ENCODE measurements around the gene TAB2. TPM values are rescaled to one million over a fixed set of nuclear protein-coding genes. Genes with fewer than 3 reads are reported as not detected.

The TAB2 gene
- polyA plus RNA-seq, 1 experiment = 23.9 TPM

DNA sequence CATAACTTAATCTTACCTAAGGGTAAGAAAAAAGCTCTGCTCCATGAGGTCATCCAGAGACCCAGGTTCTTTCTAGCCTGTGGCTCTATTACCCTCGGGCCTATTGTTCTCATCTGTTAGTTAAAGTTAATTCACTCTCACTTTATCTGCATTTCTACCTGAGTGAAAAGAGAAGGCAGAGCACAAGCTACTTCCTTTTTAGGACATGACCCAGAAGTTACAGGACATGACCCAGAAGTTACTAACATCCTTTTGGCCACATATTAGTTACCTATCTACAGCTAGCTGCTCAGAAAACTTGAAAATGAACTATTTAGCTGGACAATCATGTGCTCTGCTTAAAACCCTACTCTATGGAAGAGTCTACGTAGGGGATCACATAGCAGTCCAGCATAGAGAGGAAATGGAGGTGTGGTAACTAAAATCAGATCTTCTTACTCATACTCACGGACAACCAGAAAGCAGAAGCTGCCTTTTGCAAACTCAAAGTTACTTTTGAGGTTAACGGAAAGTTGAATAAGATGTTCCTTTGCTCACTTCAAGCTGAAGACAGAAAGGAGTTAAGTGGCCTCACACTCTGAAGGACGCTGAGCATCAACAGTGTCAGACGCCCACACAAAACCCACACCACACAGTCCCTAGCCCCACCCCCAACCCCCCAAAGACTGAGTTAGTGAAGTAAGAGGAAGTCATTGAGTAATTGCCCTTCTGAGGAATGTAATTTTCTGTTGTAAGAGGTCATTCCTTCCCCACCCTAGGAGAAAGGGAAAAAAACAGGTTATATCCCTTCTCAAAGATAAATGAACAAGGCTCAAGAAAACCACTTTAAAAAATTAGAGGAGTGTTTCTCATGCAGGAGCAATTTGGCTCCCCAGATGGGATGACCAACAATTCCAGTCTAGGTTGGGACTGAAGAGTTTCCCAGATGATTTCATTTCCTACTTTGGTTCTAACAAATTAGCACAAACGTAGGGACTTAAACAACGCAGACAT is 45.9 kb upstream of the TAB2 start:
- Histone ChIP-seq H3K4me3 (ENCODE audit: low read depth, low read length) (no peak overlapping the region), H3K27me3 (ENCODE audit: control insufficient read depth, insufficient read depth, low read length) (peaks cover 4% of the 10 kb centered on the region; the same call in 1 of the 2 replicates), H3K36me3 (ENCODE audit: control insufficient read depth, insufficient read depth, low read length) (no peaks in the 10 kb centered on the region)
- TF ChIP-seq, protein P1, sequence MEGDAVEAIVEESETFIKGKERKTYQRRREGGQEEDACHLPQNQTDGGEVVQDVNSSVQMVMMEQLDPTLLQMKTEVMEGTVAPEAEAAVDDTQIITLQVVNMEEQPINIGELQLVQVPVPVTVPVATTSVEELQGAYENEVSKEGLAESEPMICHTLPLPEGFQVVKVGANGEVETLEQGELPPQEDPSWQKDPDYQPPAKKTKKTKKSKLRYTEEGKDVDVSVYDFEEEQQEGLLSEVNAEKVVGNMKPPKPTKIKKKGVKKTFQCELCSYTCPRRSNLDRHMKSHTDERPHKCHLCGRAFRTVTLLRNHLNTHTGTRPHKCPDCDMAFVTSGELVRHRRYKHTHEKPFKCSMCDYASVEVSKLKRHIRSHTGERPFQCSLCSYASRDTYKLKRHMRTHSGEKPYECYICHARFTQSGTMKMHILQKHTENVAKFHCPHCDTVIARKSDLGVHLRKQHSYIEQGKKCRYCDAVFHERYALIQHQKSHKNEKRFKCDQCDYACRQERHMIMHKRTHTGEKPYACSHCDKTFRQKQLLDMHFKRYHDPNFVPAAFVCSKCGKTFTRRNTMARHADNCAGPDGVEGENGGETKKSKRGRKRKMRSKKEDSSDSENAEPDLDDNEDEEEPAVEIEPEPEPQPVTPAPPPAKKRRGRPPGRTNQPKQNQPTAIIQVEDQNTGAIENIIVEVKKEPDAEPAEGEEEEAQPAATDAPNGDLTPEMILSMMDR (IDR thresholded peaks at IDR 0.05; ENCODE audit: insufficient read depth, low read depth, low read length) = no peak
- ChIA-PET POLR2A (no interaction called here), CTCF (no interaction called here)
- DNase-seq (ENCODE audit: low read depth) = no peak

DNA sequence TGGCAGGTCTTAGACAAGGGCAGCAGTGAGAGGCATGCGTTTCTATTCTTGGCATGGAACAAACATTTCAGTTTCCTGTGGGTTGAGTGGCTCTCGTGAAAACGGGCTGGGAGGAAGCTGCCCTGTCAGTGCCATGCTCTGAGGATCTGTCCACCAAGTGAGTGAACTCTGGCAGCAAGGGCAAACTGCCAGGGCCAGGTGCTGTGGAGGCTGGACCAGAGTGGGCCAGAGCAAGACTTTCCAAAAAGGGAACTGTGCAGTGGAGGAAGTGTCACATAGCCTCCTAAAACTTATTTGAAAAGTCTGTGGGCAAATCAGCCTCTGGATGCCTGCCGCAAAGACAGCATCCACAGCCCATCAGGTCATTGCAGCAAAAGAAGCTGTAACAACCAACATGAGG is 44.2 kb upstream of the TAB2 start:
- Histone ChIP-seq H3K4me3 (ENCODE audit: low read depth, low read length) (no peak overlapping the region), H3K27me3 (ENCODE audit: control insufficient read depth, insufficient read depth, low read length) (peaks cover 2% of the 10 kb centered on the region; the same call in 1 of the 2 replicates), H3K36me3 (ENCODE audit: control insufficient read depth, insufficient read depth, low read length) (no peaks in the 10 kb centered on the region)
- ChIA-PET POLR2A (no interaction called here), CTCF (no interaction called here)
- DNase-seq (ENCODE audit: low read depth) = no peak
- TF ChIP-seq, protein P1 (IDR thresholded peaks at IDR 0.05; ENCODE audit: insufficient read depth, low read depth, low read length) = no peak

DNA sequence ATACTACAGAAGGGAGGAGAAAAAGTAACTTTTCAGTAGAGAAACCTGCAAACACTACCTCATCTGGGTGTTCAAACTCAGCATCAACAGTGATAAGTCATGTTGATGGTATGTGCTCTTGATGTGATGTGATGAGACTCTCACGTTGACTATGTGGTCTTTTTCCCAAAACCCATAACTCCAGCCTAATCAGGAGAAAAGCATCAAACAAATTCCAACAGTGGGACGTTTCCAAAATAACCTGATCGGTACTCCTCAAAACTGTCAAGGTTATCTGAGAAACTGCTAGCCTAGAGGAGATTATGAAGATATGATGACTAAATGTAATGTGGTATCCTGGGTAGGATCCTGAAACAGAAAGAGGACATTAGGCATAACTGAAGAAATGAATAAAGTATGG is 41.9 kb upstream of the TAB2 start:
- ChIA-PET POLR2A (interaction anchor here (0.7 kb wide), 2 partner anchors 46 to 271 kb away, joined by 4 read pairs; no protein-coding TSS in a partner anchor), CTCF (no interaction called here)
- H3K4me3 ChIP-seq (ENCODE audit: low read depth, low read length) = no peak overlapping the region
- DNase-seq (ENCODE audit: low read depth) = no peak
- H3K36me3 ChIP-seq (ENCODE audit: control insufficient read depth, insufficient read depth, low read length) = no peaks in the 10 kb centered on the region
- peaks cover 2% of the 10 kb centered on the region; the same call in 1 of the 2 replicates for H3K27me3 ChIP-seq (ENCODE audit: control insufficient read depth, insufficient read depth, low read length)
- TF ChIP-seq, protein P1 (IDR thresholded peaks at IDR 0.05; ENCODE audit: insufficient read depth, low read depth, low read length) = no peak

DNA sequence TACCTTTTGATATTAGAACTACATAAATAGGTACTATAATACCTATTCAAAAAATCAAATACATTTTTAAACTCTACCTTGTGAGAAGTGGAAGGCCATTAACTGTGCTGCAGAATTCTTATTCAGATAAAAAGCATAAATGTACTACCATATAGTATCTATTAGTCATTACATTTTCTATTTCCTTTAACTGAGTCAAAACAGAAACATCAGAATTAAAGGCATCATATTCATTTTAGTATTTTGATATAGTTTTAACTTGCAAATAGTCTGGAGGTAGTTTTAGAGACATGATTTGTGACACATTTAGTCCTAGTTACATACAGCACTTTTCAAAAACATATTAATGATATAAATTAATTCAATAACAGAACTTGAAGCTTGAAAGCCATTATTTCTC is 39.9 kb upstream of the TAB2 start:
- H3K36me3 ChIP-seq (ENCODE audit: control insufficient read depth, insufficient read depth, low read length) = no peaks in the 10 kb centered on the region
- H3K4me3 ChIP-seq (ENCODE audit: low read depth, low read length) = no peak overlapping the region
- ChIA-PET POLR2A (no interaction called here), CTCF (interaction anchor here (1.5 kb wide), 1 partner anchor 16 kb away, joined by 4 read pairs; no protein-coding TSS in a partner anchor)
- DNase-seq (ENCODE audit: low read depth) = no peak
- TF ChIP-seq, protein P1 (IDR thresholded peaks at IDR 0.05; ENCODE audit: insufficient read depth, low read depth, low read length) = no peak
- H3K27me3 ChIP-seq (ENCODE audit: control insufficient read depth, insufficient read depth, low read length) = peaks cover 2% of the 10 kb centered on the region; the same call in 1 of the 2 replicates

DNA sequence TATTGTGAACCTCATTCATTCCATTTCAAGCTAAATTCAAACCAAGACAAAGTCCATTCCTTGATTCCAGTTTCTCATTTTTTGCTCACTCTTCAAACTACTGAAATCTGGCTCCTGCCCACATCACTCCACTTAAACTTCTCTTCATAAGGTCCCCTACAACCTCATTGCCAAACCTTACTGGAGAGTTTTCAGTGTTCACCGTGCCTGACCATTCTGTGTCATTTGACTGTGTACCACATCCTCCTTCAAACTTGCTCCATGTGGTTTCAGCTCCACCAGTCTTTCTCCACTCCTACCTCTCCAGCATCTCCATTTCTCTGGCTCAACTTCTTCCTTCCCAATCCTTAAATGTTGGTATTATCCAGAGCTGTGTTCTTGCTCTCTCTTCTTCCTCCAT is 38.5 kb upstream of the TAB2 start:
- Histone ChIP-seq H3K36me3 (ENCODE audit: control insufficient read depth, insufficient read depth, low read length) (no peaks in the 10 kb centered on the region), H3K4me3 (ENCODE audit: low read depth, low read length) (no peak overlapping the region), H3K27me3 (ENCODE audit: control insufficient read depth, insufficient read depth, low read length) (peaks cover 3% of the 10 kb centered on the region)
- DNase-seq (ENCODE audit: low read depth) = no peak
- TF ChIP-seq, protein P1 (IDR thresholded peaks at IDR 0.05; ENCODE audit: insufficient read depth, low read depth, low read length) = no peak
- CTCF ChIA-PET = interaction anchor here (1.5 kb wide), 1 partner anchor 18 kb away, joined by 4 read pairs; no protein-coding TSS in a partner anchor
- POLR2A ChIA-PET = no interaction called here
